VCaP (cell line): ENCODE data around the gene RAB4A.
A peak's percentile ranks its signal among the peaks of the same experiment; 100 is the strongest.

Experiments used
- H3K27ac ChIP-seq: fragments of 450-650 bp; 2 replicates; pipeline ENCODE4 v1.5.1; 2017
- TF ChIP-seq, protein P1 (sequence below): fragments of 450-650 bp; conservative IDR thresholded peaks from 2 replicates; pipeline ENCODE4 v1.5.1; 2017; ENCODE audit warnings: mild to moderate bottlenecking, moderate library complexity

RAB4A gene

DNA sequence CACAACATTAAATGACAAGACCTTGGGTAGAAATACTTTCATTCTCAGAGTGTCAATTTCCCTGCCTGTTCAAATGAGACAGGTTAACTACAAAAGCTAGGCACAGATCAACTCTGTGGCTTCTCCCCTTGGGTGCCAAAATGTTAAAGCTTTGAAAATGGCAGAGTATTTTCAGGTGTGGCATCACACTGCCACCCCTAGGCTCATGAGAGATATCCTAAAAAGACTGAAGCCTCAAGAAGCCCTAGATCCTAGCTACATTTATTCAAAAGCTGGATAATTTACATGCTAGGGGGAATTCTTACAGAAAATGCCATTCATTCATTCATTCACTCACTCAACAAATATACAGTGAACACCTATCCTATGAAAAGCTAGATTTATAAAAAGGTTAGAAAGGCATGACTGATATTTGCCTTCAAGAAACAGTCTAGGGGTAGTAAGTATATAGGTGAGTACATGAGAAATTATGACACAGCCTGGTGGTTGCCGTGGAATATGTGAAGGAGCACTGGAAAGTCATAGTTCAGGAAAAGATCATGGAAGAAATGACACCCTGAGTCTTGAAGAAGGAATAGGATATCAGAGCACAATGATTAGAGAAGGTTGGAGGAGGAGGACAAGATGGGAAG lies 15.9 kb upstream of the RAB4A start:
- H3K27ac ChIP-seq: no peak overlapping the region
- TF ChIP-seq, protein P1, sequence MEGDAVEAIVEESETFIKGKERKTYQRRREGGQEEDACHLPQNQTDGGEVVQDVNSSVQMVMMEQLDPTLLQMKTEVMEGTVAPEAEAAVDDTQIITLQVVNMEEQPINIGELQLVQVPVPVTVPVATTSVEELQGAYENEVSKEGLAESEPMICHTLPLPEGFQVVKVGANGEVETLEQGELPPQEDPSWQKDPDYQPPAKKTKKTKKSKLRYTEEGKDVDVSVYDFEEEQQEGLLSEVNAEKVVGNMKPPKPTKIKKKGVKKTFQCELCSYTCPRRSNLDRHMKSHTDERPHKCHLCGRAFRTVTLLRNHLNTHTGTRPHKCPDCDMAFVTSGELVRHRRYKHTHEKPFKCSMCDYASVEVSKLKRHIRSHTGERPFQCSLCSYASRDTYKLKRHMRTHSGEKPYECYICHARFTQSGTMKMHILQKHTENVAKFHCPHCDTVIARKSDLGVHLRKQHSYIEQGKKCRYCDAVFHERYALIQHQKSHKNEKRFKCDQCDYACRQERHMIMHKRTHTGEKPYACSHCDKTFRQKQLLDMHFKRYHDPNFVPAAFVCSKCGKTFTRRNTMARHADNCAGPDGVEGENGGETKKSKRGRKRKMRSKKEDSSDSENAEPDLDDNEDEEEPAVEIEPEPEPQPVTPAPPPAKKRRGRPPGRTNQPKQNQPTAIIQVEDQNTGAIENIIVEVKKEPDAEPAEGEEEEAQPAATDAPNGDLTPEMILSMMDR: peak; percentile 82

- peak overlapping the region; percentile 18; the same call in 1 of the 2 replicates for H3K27ac ChIP-seq
- TF ChIP-seq, protein P1: peak; percentile 76
Observed at GRCh38 chr1:229258031-229258756, 12.7 kb upstream of the RAB4A start.

DNA sequence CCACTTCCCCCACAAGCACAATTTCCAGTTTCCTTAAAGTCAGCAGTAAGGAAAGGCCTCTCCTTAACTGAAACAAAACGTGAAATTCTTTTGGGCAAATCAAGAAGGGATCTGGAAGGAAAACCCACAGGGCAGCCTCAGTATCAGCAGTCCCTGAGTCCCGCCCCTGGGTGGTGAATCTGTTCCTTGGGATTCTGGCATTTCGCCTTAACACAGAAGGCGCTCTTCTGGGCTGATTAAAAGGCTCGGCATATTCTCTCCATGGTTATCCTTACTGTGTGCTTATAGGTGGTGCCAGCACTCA lies 12.2 kb upstream of the RAB4A start:
- H3K27ac ChIP-seq: peak overlapping the region; percentile 18; the same call in 1 of the 2 replicates
- TF ChIP-seq, protein P1: no peak

GRCh38 chr1:229260297-229260696 lies 10.6 kb upstream of the RAB4A start:
- TF ChIP-seq, protein P1: no peak
- no peak overlapping the region for H3K27ac ChIP-seq

DNA sequence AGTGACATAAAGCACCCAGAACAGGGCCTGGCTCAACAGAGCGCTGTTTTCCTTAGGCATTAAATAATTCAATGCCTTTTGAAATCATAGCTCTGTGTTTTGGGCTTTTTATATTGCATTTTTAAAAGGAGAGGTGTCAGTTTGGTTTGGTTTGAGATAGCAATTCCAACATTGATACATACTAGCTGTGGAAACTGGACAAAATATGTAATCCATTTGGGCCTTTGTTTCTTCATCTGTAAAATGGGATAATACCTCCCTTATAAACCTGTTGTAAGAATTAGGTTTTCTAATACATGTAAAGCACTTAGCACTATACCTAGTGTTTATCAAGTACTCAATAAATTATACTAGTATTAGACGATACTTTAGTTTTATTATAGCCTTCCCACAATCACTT lies 8.7 kb upstream of the RAB4A start:
- TF ChIP-seq, protein P1: no peak
- no peak overlapping the region for H3K27ac ChIP-seq

DNA sequence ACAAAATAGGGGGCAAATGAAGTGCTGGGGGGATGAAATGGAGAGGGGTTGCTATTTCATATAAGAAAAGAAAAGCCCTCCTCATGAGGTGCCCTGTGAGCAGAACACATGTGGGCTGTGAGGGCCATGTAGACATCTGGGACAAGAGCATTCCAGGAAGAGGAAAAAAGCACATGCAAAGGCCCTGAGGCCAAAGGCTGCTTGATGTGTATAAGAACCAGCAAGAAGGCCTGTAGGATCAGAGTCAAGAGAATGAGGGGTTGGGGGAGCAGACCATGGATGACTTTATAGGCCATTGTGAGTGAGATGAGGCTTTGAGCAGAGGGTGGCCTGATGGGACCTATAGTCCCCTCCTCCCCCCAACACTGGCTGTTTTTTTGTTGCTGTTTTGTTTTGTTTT lies 7.7 kb upstream of the RAB4A start:
- TF ChIP-seq, protein P1: no peak

GRCh38 chr1:229264068-229264467 lies 6.8 kb upstream of the RAB4A start:
- TF ChIP-seq, protein P1: no peak

More for the DNA sequence above, 7.7 kb upstream of the RAB4A start:
- H3K27ac ChIP-seq: no peak overlapping the region

More at GRCh38 chr1:229264068-229264467, 6.8 kb upstream of the RAB4A start:
- H3K27ac ChIP-seq: no peak overlapping the region
